HG03342 (cell line): Measurements from ENCODE around the gene REM2.
"Not testable (repeated sequence)": the region's sequence is repeated elsewhere in the genome, so short reads cannot be mapped to it uniquely, and the experiment has no call there.

Experiments used
- ATAC-seq: cut with Tn5 transposase; IDR thresholded peaks from one replicate; pipeline ENCODE4 v1.9.1; 2021; ENCODE audit warnings: mild to moderate bottlenecking, moderate library complexity; ENCODE audit not compliant: unreplicated experiment

REM2 gene

GRCh38 chr14:22847661-22848341, 35.2 kb upstream of the REM2 start:
- no peak for ATAC-seq

GRCh38 chr14:22848351-22849164, 34.5 kb upstream of the REM2 start:
- no peak for ATAC-seq

GRCh38 chr14:22849212-22849819, 33.7 kb upstream of the REM2 start:
- no peak for ATAC-seq

GRCh38 chr14:22850944-22851764, 31.9 kb upstream of the REM2 start:
- ATAC-seq, result no peak

GRCh38 chr14:22852178-22852577, 30.8 kb upstream of the REM2 start:
- not testable (repeated sequence) for ATAC-seq

GRCh38 chr14:22852599-22852939, 30.5 kb upstream of the REM2 start:
- no peak for ATAC-seq

GRCh38 chr14:22852940-22853767, 29.9 kb upstream of the REM2 start:
- ATAC-seq, result no peak

GRCh38 chr14:22854296-22854695, 28.7 kb upstream of the REM2 start:
- ATAC-seq, result not testable (repeated sequence)

- no peak for ATAC-seq
These were observed 27.9 kb upstream of the REM2 start for GRCh38 chr14:22854963-22855724.

GRCh38 chr14:22856428-22856827, 26.6 kb upstream of the REM2 start:
- ATAC-seq, result no peak

- ATAC-seq, result not testable (repeated sequence)
These were observed 22.6 kb upstream of the REM2 start for GRCh38 chr14:22860377-22860776.

- ATAC-seq, result no peak
These were observed 21.4 kb upstream of the REM2 start for GRCh38 chr14:22861651-22862050.

GRCh38 chr14:22864979-22865378, 18.0 kb upstream of the REM2 start:
- ATAC-seq, result no peak

- no peak for ATAC-seq
These were observed 17.3 kb upstream of the REM2 start for GRCh38 chr14:22865424-22866405.

- ATAC-seq, result no peak
These were observed 16.1 kb upstream of the REM2 start for GRCh38 chr14:22866874-22867273.

GRCh38 chr14:22870811-22871223, 12.2 kb upstream of the REM2 start:
- ATAC-seq, result peak; percentile 42

- peak; percentile 76 for ATAC-seq
These were observed 11.6 kb upstream of the REM2 start, which contains the start of gene LRP10 for GRCh38 chr14:22871224-22872032. TSS of gene LRP10 (plus strand) at chr14:22871740. CDS start at chr14:22872304, 564 bp downstream.
